NT2/D1 (cell line): Measurements from ENCODE around the gene CACNA2D3.

Source experiments
- DNase-seq: peaks from one replicate; pipeline ENCODE4 v3.0.0-alpha.2; 2011; ENCODE audit warnings: low read depth, low spot score
- H3K27me3 ChIP-seq: 2 replicates; pipeline ENCODE4 v1.6.0; 2011; ENCODE audit warnings: mild to moderate bottlenecking; ENCODE audit not compliant: insufficient read length, insufficient read depth
- H3K36me3 ChIP-seq: 2 replicates; pipeline ENCODE4 v1.6.1; 2011; ENCODE audit warnings: mild to moderate bottlenecking, low read length, mixed read lengths; ENCODE audit not compliant: insufficient read depth, insufficient read length
- H3K4me1 ChIP-seq: 2 replicates; pipeline ENCODE4 v1.5.1; 2011; ENCODE audit not compliant: insufficient read depth, insufficient read length
- H3K4me3 ChIP-seq: 2 replicates; pipeline ENCODE4 v1.5.1; 2011; ENCODE audit warnings: low read depth; ENCODE audit not compliant: insufficient read length
- H3K9ac ChIP-seq: 2 replicates; pipeline ENCODE4 v1.6.0; 2011; ENCODE audit warnings: low read depth; ENCODE audit not compliant: insufficient read length
- H3K9me3 ChIP-seq: 2 replicates; pipeline ENCODE4 v1.5.1; 2011; ENCODE audit warnings: mild to moderate bottlenecking, low read length; ENCODE audit not compliant: insufficient read depth
- SUZ12 ChIP-seq: IDR thresholded peaks from 2 replicates; pipeline ENCODE4 v1.6.1; 2011; ENCODE audit not compliant: insufficient read length, insufficient read depth; ENCODE audit errors: extremely low read depth
- YY1 ChIP-seq: IDR thresholded peaks from 2 replicates; pipeline ENCODE4 v1.6.1; 2011; ENCODE audit not compliant: insufficient read length, insufficient read depth
- ZNF274 ChIP-seq: IDR thresholded peaks from 2 replicates; pipeline ENCODE4 v1.6.1; 2011; ENCODE audit warnings: mild to moderate bottlenecking, low read depth, low read length

The CACNA2D3 gene

DNA sequence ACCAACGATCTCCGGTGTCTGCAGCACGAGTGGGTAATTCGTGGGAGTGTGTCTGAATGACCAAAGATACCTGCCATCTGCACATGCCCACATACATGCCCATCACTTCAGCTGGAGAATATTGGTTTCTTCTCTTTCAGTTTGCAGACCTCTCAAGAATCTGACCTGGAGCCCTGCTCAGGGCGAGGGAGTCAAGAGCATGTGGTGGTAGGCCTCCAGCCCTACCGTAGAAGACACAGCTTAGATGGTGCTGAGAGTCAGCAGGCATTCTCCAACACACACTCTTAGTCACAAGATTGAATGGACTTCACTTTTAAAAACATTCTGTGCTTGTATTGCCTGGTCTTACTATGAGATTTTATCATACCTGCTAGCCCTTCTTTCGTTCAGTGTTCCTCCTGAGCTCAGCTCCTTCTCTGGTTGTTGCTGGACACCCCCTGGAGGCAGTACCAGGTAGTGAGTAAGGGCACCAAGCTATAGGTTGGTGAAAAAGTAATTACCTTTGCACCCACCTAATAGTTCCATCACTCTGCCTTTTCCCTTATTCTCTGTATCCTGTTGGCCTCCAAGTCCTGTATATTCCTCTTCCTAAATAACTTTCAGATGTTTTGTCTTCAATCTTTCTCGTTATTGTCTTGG lies 252.0 kb downstream of the CACNA2D3 start:
- Histone ChIP-seq H3K36me3 (no peaks in the 10 kb centered on the region), H3K4me3 (no peak overlapping the region), H3K4me1 (no peaks in the 10 kb centered on the region), H3K27me3 (no peaks in the 10 kb centered on the region), H3K9me3 (no peaks in the 10 kb centered on the region), H3K9ac (no peak overlapping the region)
- TF ChIP-seq YY1, result no peak
- no peak for TF ChIP-seq ZNF274
- TF ChIP-seq SUZ12, result no peak
- DNase-seq, result peak; percentile 27

- DNase-seq, result no peak
- H3K9me3 ChIP-seq, result no peaks in the 10 kb centered on the region
- no peak for TF ChIP-seq ZNF274
- TF ChIP-seq SUZ12, result no peak
- no peak for TF ChIP-seq YY1
- H3K4me3 ChIP-seq, result no peak overlapping the region
- H3K9ac ChIP-seq, result no peak overlapping the region
- H3K4me1 ChIP-seq, result no peaks in the 10 kb centered on the region
- H3K36me3 ChIP-seq, result no peaks in the 10 kb centered on the region
- H3K27me3 ChIP-seq, result no peaks in the 10 kb centered on the region
These were observed 253.9 kb downstream of the CACNA2D3 start for GRCh38 chr3:54376142-54376807.

DNA sequence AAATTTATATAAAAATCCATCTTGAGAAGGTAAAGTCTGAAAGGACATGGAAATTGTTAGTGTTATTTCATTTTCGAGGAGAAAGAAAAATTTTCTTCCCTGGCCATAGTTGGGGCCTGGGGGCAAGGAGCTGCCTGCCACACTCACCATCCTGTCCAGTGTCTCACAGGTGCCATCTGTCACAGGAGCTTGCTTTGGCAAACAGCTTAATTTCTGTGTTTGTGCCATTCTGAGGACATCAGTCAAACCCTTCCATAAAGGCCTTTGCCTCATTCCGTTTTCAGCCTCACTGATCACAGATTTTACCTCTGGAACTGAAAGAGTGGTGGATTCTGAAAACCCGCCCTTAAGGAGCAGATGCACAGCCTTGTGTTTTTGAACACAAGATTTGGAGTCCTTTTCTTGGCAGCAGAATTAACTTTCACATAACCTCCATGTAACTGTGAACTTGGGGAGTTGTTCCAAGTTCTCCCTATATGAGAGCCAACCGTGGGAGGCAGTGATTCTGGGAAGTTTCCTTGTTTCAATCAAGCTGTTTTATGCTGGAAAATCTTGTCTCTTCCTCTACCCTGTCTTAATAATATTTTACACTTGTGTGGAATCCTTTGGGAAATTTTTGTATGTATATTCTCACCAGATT lies 254.7 kb downstream of the CACNA2D3 start:
- TF ChIP-seq YY1, result no peak
- no peak for TF ChIP-seq SUZ12
- no peak for TF ChIP-seq ZNF274
- no peak overlapping the region for H3K4me3 ChIP-seq
- no peaks in the 10 kb centered on the region for H3K4me1 ChIP-seq
- DNase-seq, result no peak
- no peak overlapping the region for H3K9ac ChIP-seq
- H3K9me3 ChIP-seq, result no peaks in the 10 kb centered on the region
- no peaks in the 10 kb centered on the region for H3K36me3 ChIP-seq
- H3K27me3 ChIP-seq, result no peaks in the 10 kb centered on the region

- Histone ChIP-seq H3K4me3 (no peak overlapping the region), H3K36me3 (no peaks in the 10 kb centered on the region), H3K4me1 (no peaks in the 10 kb centered on the region), H3K27me3 (no peaks in the 10 kb centered on the region), H3K9ac (no peak overlapping the region), H3K9me3 (no peaks in the 10 kb centered on the region)
- no peak for DNase-seq
- no peak for TF ChIP-seq ZNF274
- no peak for TF ChIP-seq YY1
- no peak for TF ChIP-seq SUZ12
These were observed 255.8 kb downstream of the CACNA2D3 start for GRCh38 chr3:54378184-54378583.

DNA sequence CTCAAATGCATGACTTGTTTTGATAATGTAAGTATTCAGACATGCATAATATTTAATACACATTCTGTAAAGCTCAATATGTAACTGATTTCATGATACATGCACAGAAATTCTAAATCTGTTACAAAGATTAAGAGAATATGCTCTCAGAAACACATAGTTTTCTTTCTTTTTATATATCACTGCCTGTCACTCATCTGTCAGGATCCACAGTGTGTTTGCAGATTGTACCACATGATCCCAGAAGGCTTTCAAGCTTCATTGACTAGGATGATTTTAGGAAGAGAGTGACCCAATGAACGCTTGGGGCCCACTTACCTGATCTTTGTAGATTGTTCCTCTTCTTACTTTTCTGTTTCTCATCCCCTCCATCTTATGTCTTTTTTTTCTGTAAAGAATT lies 261.9 kb downstream of the CACNA2D3 start:
- H3K9me3 ChIP-seq, result no peaks in the 10 kb centered on the region
- H3K27me3 ChIP-seq, result no peaks in the 10 kb centered on the region
- DNase-seq, result no peak
- H3K4me1 ChIP-seq, result no peaks in the 10 kb centered on the region
- no peak for TF ChIP-seq ZNF274
- TF ChIP-seq SUZ12, result no peak
- TF ChIP-seq YY1, result no peak
- H3K4me3 ChIP-seq, result no peak overlapping the region
- H3K9ac ChIP-seq, result no peak overlapping the region
- H3K36me3 ChIP-seq, result no peaks in the 10 kb centered on the region

DNA sequence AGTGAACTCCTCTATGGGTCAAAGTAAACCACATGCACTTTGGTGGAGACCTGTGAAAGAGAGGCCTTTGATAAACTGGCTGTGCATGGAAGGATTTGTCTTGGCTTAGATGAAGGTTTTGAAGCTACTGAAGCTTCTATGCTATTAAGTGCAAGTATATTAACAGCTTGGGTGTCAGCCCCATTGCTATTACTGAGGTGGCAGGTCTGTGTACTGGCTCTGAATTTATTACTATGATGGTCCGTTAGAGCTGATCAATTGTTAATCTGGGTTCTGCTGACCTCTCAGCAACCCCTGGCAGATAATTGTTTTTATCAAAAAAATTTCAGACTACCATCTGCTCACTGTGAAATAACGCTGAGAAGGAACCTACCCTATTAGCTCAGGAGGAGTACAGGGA lies 268.2 kb downstream of the CACNA2D3 start:
- H3K27me3 ChIP-seq, result no peaks in the 10 kb centered on the region
- no peak overlapping the region for H3K9ac ChIP-seq
- TF ChIP-seq SUZ12 (no peak), ZNF274 (no peak), YY1 (no peak)
- no peaks in the 10 kb centered on the region for H3K36me3 ChIP-seq
- no peak overlapping the region for H3K4me3 ChIP-seq
- H3K9me3 ChIP-seq, result no peaks in the 10 kb centered on the region
- peaks cover 3% of the 10 kb centered on the region for H3K4me1 ChIP-seq
- no peak for DNase-seq

DNA sequence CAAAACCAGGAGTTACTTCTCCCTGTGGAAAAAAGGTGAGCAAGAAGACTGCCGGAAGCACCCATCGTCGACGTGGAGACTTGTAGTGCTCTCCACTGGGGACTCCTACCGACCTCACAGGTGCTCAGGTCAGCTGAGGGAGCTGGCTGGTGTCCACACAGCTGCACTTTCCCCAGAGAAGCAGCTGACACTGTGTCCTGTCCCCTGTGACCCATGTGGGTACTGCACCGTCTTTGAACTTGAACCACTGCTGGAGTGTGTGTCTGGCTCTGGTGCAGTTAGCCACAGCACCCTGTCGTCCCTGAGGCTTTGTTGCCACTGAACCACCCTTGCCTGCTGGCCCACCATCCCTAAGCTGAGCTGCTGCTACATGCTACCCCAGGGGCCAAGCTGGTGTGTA lies 270.8 kb downstream of the CACNA2D3 start:
- Histone ChIP-seq H3K9me3 (no peaks in the 10 kb centered on the region), H3K9ac (no peak overlapping the region), H3K27me3 (no peaks in the 10 kb centered on the region), H3K4me3 (no peak overlapping the region), H3K4me1 (peaks cover 3% of the 10 kb centered on the region), H3K36me3 (no peaks in the 10 kb centered on the region)
- no peak for DNase-seq
- no peak for TF ChIP-seq ZNF274
- no peak for TF ChIP-seq YY1
- no peak for TF ChIP-seq SUZ12
